SK-N-SH (cell line): Measurements from ENCODE around the gene KIRREL2. TPM values are rescaled to one million over a fixed set of nuclear protein-coding genes. Genes with fewer than 3 reads are reported as not detected.

Source experiments
- CTCF ChIA-PET: fragments of 300-600, 350-600 bp; formaldehyde crosslinking; extraction: SDS; loops from one replicate; lab custom pipeline; 2021; lab: Yijun Ruan, JAX
- POLR2A ChIA-PET: fragments of 350-600 bp; sonication (Branson Sonifier 250); formaldehyde crosslinking; extraction: SDS; loops from one replicate; lab custom pipeline; 2020; ENCODE audit warnings: antibody characterized with exemption, inconsistent platforms; lab: Yijun Ruan, JAX
- DNase-seq: peaks from one replicate; pipeline ENCODE4 v3.0.0; 2012
- H2AFZ ChIP-seq: fragments of 200-600 bp; sonication (generic); 2 replicates; pipeline ENCODE4 v1.8.1; 2016; ENCODE audit warnings: antibody characterized with exemption, mild to moderate bottlenecking, low read depth
- H3F3A ChIP-seq: fragments of 200-600 bp; sonication (generic); replicated peaks from 2 replicates; pipeline ENCODE3; 2016; ENCODE audit warnings: antibody characterized with exemption, mild to moderate bottlenecking; ENCODE audit not compliant: insufficient read depth
- H3K27ac ChIP-seq, 2 experiments: fragments of 200-500 bp in 1 of 2; fragments of 200-600 bp in 1 of 2; sonication (Bioruptor generic) in 1 of 2; sonication (generic), shearing (Covaris generic) in 1 of 2; 2 replicates each; pipeline versions ENCODE4 v1.5.1 to v1.6.1; 2014 to 2016; ENCODE audit warnings: low read depth in 2 of 2, inconsistent platforms in 1 of 2, low read length in 1 of 2, mild to moderate bottlenecking in 1 of 2, mixed read lengths in 1 of 2
- H3K27me3 ChIP-seq: fragments of 200-600 bp; sonication (generic), shearing (Covaris generic); 2 replicates; pipeline ENCODE4 v1.6.1; 2016; ENCODE audit warnings: mixed run types; ENCODE audit not compliant: insufficient read depth
- H3K36me3 ChIP-seq, 2 experiments: fragments of 200-500 bp in 1 of 2; fragments of 200-600 bp in 1 of 2; sonication (Bioruptor generic) in 1 of 2; sonication (generic) in 1 of 2; replicated peaks in 1 of 2; 2 replicates each; pipeline versions ENCODE3 to v1.5.1; 2014 to 2016; ENCODE audit warnings: low read length in 1 of 2, mild to moderate bottlenecking in 1 of 2; ENCODE audit not compliant: insufficient read depth in 2 of 2, control insufficient read depth in 1 of 2
- H3K4me1 ChIP-seq, 2 experiments: fragments of 200-500 bp in 1 of 2; fragments of 200-600 bp in 1 of 2; sonication (Bioruptor generic) in 1 of 2; sonication (generic), shearing (Covaris generic) in 1 of 2; 2 replicates each; pipeline versions ENCODE4 v1.5.1 to v1.6.1; 2014 to 2016; ENCODE audit warnings: low read depth in 1 of 2, low read length in 1 of 2, mixed run types in 1 of 2; ENCODE audit not compliant: insufficient read depth in 2 of 2, control insufficient read depth in 1 of 2
- H3K4me2 ChIP-seq: fragments of 200-600 bp; sonication (generic), shearing (Covaris generic); 2 replicates; pipeline ENCODE4 v1.6.1; 2017; ENCODE audit warnings: mixed run types
- H3K4me3 ChIP-seq, 2 experiments: fragments of 200-500 bp in 1 of 2; fragments of 200-600 bp in 1 of 2; sonication (Bioruptor generic) in 1 of 2; sonication (generic), shearing (Covaris generic) in 1 of 2; 2 replicates each; pipeline versions ENCODE4 v1.5.1 to v1.8.1; 2014 to 2016; ENCODE audit warnings: low read depth in 2 of 2, inconsistent platforms in 1 of 2, low read length in 1 of 2, mild to moderate bottlenecking in 1 of 2, mixed read lengths in 1 of 2, moderate library complexity in 1 of 2
- H3K79me2 ChIP-seq: fragments of 200-600 bp; sonication (generic); 2 replicates; pipeline ENCODE4 v1.8.1; 2017; ENCODE audit warnings: mild to moderate bottlenecking; ENCODE audit not compliant: insufficient read depth
- H3K9ac ChIP-seq: fragments of 200-600 bp; sonication (generic); 2 replicates; pipeline ENCODE4 v1.6.1; 2017; ENCODE audit warnings: mixed run types
- H3K9me2 ChIP-seq: fragments of 200-600 bp; sonication (generic); 2 replicates; pipeline ENCODE4 v1.6.1; 2017; ENCODE audit warnings: mixed run types
- H3K9me3 ChIP-seq: fragments of 200-600 bp; sonication (generic); 2 replicates; pipeline ENCODE4 v1.6.1; 2017; ENCODE audit warnings: mixed run types, mild to moderate bottlenecking, moderate library complexity
- H4K20me1 ChIP-seq: fragments of 200-600 bp; sonication (generic); 2 replicates; pipeline ENCODE4 v1.6.1; 2017; ENCODE audit warnings: mild to moderate bottlenecking, mixed run types; ENCODE audit not compliant: insufficient read depth
- CHD2 ChIP-seq: fragments of 150-350 bp; IDR thresholded peaks from 2 replicates; pipeline ENCODE4 v1.6.1; 2018; ENCODE audit warnings: low read length; ENCODE audit not compliant: partially characterized antibody
- CTCF ChIP-seq: fragments of 200-600 bp; sonication (generic); IDR thresholded peaks from 2 replicates; pipeline ENCODE4 v1.6.1; 2017; ENCODE audit warnings: antibody characterized with exemption, mild to moderate bottlenecking, moderate library complexity
- FOXM1 ChIP-seq: IDR thresholded peaks from 2 replicates; pipeline ENCODE4 v1.4.0; 2012; ENCODE audit warnings: low read depth, mild to moderate bottlenecking
- GABPA ChIP-seq: IDR thresholded peaks from 2 replicates; pipeline ENCODE4 v1.4.0; 2012; ENCODE audit warnings: low read depth, mild to moderate bottlenecking
- JUND ChIP-seq: IDR thresholded peaks from 2 replicates; pipeline ENCODE4 v1.4.0; 2012
- MAX ChIP-seq: IDR thresholded peaks from 2 replicates; pipeline ENCODE4 v1.4.0; 2012; ENCODE audit warnings: low read depth
- NFIC ChIP-seq: IDR thresholded peaks from 2 replicates; pipeline ENCODE4 v1.4.0; 2012; ENCODE audit warnings: borderline replicate concordance
- NRF1 ChIP-seq: IDR thresholded peaks from 2 replicates; pipeline ENCODE4 v1.6.1; 2012; ENCODE audit warnings: low read depth, mild to moderate bottlenecking, low read length
- POLR2AphosphoS5 ChIP-seq: IDR thresholded peaks from 2 replicates; pipeline ENCODE4 v1.6.1; 2012; ENCODE audit warnings: low read depth, low read length
- REST ChIP-seq: IDR thresholded peaks from 2 replicates; pipeline ENCODE4 v1.6.1; 2012; ENCODE audit warnings: mild to moderate bottlenecking, low read depth, low read length, moderate library complexity
- RFX5 ChIP-seq: IDR thresholded peaks from 2 replicates; pipeline ENCODE4 v1.6.1; 2012; ENCODE audit warnings: mild to moderate bottlenecking, improper control_type of control experiment, low read length
- RXRA ChIP-seq: IDR thresholded peaks from 2 replicates; pipeline ENCODE4 v1.4.0; 2012; ENCODE audit warnings: low read depth, mild to moderate bottlenecking, borderline replicate concordance
- SIN3A ChIP-seq: IDR thresholded peaks from 2 replicates; pipeline ENCODE4 v1.6.1; 2012; ENCODE audit warnings: low read depth, mild to moderate bottlenecking, low read length, moderate library complexity, borderline replicate concordance
- TAF1 ChIP-seq: IDR thresholded peaks from 2 replicates; pipeline ENCODE4 v1.6.1; 2012; ENCODE audit warnings: low read depth, mild to moderate bottlenecking, low read length, moderate library complexity, borderline replicate concordance
- TCF12 ChIP-seq: IDR thresholded peaks from 2 replicates; pipeline ENCODE4 v1.4.0; 2012
- USF1 ChIP-seq: IDR thresholded peaks from 2 replicates; pipeline ENCODE4 v1.4.0; 2012; ENCODE audit warnings: low read depth, borderline replicate concordance
- YY1 ChIP-seq: IDR thresholded peaks from 2 replicates; pipeline ENCODE4 v1.4.0; 2012; ENCODE audit warnings: low read depth, mild to moderate bottlenecking
- WGBS: methylation state at CpG from one replicate; pipeline ENCODE4 v1.1.6; 2017; ENCODE audit warnings: low lambda C conversion rate; 5-methylcytosine and 5-hydroxymethylcytosine counted together
- polyA plus RNA-seq, 3 experiments: library from polyadenylated mRNA; depleted of rRNA; stranded (reverse); fragments of >200 nt; gene quantifications; 2 replicates each; pipeline ENCODE4 v1.2.3, GENCODE V29; 2012

The KIRREL2 gene
- polyA plus RNA-seq, 1 of the 3 experiments (the other 2 are of a cell fraction) = 0.21 TPM

- CTCF ChIA-PET = interaction anchor here (0.8 to 6.3 kb wide), 3 partner anchors 48 to 122 kb away, joined by 3 to 57 read pairs (median 3); no protein-coding TSS in a partner anchor
- 0 out of 2 replicates have a peak, but pooled peaks cover 5% of the 10 kb centered on the region for H4K20me1 ChIP-seq
- no peak overlapping the region for H3K4me3 ChIP-seq
- no peaks in the 10 kb centered on the region; a peak in 1 of 4 replicates for H3K4me1 ChIP-seq
- H3K9me2 ChIP-seq = no peaks in the 10 kb centered on the region
- no peaks in the 10 kb centered on the region for H3K9me3 ChIP-seq
- H3K27ac ChIP-seq = no peak overlapping the region
- POLR2A ChIA-PET = interaction anchor here (0.7 to 1.5 kb wide), 2 partner anchors 14 to 55 kb away, joined by 3 to 5 read pairs; no protein-coding TSS in a partner anchor
- H3K9ac ChIP-seq = no peak overlapping the region
- no peaks in the 10 kb centered on the region for H3K27me3 ChIP-seq
- 28% methylated on average over 2 of the region's 2 CpGs for WGBS
- no peak overlapping the region for H3K4me2 ChIP-seq
- DNase-seq = no peak
- H3K79me2 ChIP-seq = no peaks in the 10 kb centered on the region
- no peaks in the 10 kb centered on the region for H3F3A ChIP-seq
- H3K36me3 ChIP-seq = peaks cover 0 to 8% of the 10 kb centered on the region in 2 experiments
- TF ChIP-seq SIN3A = no peak
- TF ChIP-seq GABPA = no peak
- TF ChIP-seq NFIC = no peak
- no peak for TF ChIP-seq RXRA
- no peak for TF ChIP-seq RFX5
- no peak for TF ChIP-seq YY1
- TF ChIP-seq NRF1 = no peak
- no peak for TF ChIP-seq CTCF
- no peak for TF ChIP-seq CHD2
- no peak for TF ChIP-seq USF1
- no peak for TF ChIP-seq MAX
- no peak for TF ChIP-seq JUND
- TF ChIP-seq POLR2AphosphoS5 = no peak
- TF ChIP-seq TAF1 = no peak
- TF ChIP-seq FOXM1 = no peak
- TF ChIP-seq REST = no peak
- TF ChIP-seq TCF12 = no peak
- H2AFZ ChIP-seq = no peak overlapping the region
These were observed 27.2 kb downstream of the KIRREL2 start for GRCh38 chr19:35883882-35884281.
